ENCODE results near the gene RGMA. TPM values are rescaled to one million over a fixed set of nuclear protein-coding genes. Genes with fewer than 3 reads are reported as not detected.

Gene RGMA
- total RNA-seq (2013; cell fraction: nucleolus; rRNA removed), result not detected in 2 replicates
- total RNA-seq (2014; rRNA removed), result not detected in 2 replicates
- not detected in 2 replicates for total RNA-seq (2014; rRNA removed; fragmentation: Illumina TruSeq; extraction: Trizol)
- 0.13 TPM in 1 of 2 replicates, not detected in the other for total RNA-seq (2021)
- polyA plus RNA-seq (2011; ENCODE audit: low read depth), result not detected
- not detected in 2 replicates for polyA plus RNA-seq (2011; rRNA removed)
- polyA plus RNA-seq (2011; cell fraction: cytosol; rRNA removed), result under 0.01 TPM in 1 of 2 replicates, not detected in the other
- not detected in 2 replicates for polyA plus RNA-seq (2011; cell fraction: nucleus; rRNA removed)
- 0.01 TPM in 1 of 2 replicates, not detected in the other for polyA plus RNA-seq (2012)
- polyA plus RNA-seq (2014; fragmentation: Illumina TruSeq; extraction: Trizol), result not detected in 2 replicates
- not detected for polyA plus RNA-seq (2014; fragmentation: Nextera tagmentation; extraction: Ambion mirVana)
- polyA plus RNA-seq (2014; rRNA removed), result not detected in 2 replicates
- not detected for polyA plus RNA-seq (2016; fragmentation: Nextera tagmentation; extraction: Ambion mirVana)
- polyA minus RNA-seq (2011; rRNA and poly(A)+ RNA removed), result not detected in 2 replicates
- not detected in 2 replicates for polyA minus RNA-seq (2011; cell fraction: cytosol; rRNA and poly(A)+ RNA removed)
- not detected in 2 replicates for polyA minus RNA-seq (2011; cell fraction: nucleus; rRNA and poly(A)+ RNA removed)
- Bru-seq, nascent RNA, result percentile 5 among the genes with signal in this experiment
- percentile 2 among the genes with signal in this experiment for BruChase-seq, experiment 1, labeled RNA remaining after a 6-hour chase
- BruChase-seq, experiment 2, labeled RNA remaining after a 2-hour chase, result percentile 5 among the genes with signal in this experiment
- long read RNA-seq, experiment 1, result 0 reads
- long read RNA-seq, experiment 2, result 0 reads

- no peak within 1 kb of the TSS for H3K4me3 ChIP-seq
Measured at GRCh38 chr15:93088981-93089726, at the start of gene RGMA. TSS of gene RGMA (minus strand) at chr15:93089211. CDS start at chr15:93088932, 279 bp downstream.

GRCh38 chr15:93136606-93137005, 47.6 kb upstream of the RGMA start:
- Histone ChIP-seq H3K4me1 (ENCODE audit: control insufficient read depth, insufficient read depth, low read length) (no peaks in the 10 kb centered on the region), H3K4me2 (ENCODE audit: control insufficient read depth, insufficient read depth) (no peak overlapping the region), H3K36me3 (ENCODE audit: control insufficient read depth in 2 of 2, insufficient read depth in 2 of 2, low read length in 1 of 2) (no peaks in the 10 kb centered on the region), H3K27me3 (replicated peaks in 1 of 2; ENCODE audit: control insufficient read depth in 2 of 2, insufficient read depth in 2 of 2, low read length in 1 of 2) (no peaks in the 10 kb centered on the region; a peak in 3 of 4 replicates), H3K9me3 (replicated peaks; ENCODE audit: control insufficient read depth, insufficient read depth, low read length) (no peaks in the 10 kb centered on the region), H3K9ac (ENCODE audit: control insufficient read depth, insufficient read depth, low read length) (no peak overlapping the region), H3K79me2 (ENCODE audit: control insufficient read depth, insufficient read depth, low read length) (no peaks in the 10 kb centered on the region), H3K4me3 (no peak overlapping the region), H4K20me1 (ENCODE audit: control insufficient read depth, insufficient read depth) (no peaks in the 10 kb centered on the region), H2AFZ (ENCODE audit: control insufficient read depth, low read depth, low read length) (no peak overlapping the region), H3K27ac (ENCODE audit: control insufficient read depth, insufficient read depth) (no peak overlapping the region)
- ChIA-PET SMC1A (ENCODE audit: uncharacterized antibody, unreplicated experiment) (no interaction called here), RAD21 (ENCODE audit: unreplicated experiment) (no interaction called here), CTCF (no interaction called here), POLR2A (no interaction called here)
- WGBS (ENCODE audit: insufficient coverage, insufficient replicate concordance, low lambda C conversion rate, missing lambda C conversion rate), result 20% methylated on average over 7 of the region's 7 CpGs
- in situ Hi-C loops (cut with MboI), result no loop called here
- intact Hi-C loops (cut with micrococcal nuclease; ENCODE audit: unreplicated experiment), result no loop called here
- ATAC-seq (no peak), DNase-seq (ENCODE audit: low read depth, low spot score) (no peak), FAIRE-seq (no peak)
- no peak for TF ChIP-seq SUZ12 (IDR thresholded peaks at IDR 0.05; ENCODE audit: unreplicated experiment)
- no peak for TF ChIP-seq KDM1A (IDR thresholded peaks at IDR 0.05; ENCODE audit: borderline replicate concordance)
- TF ChIP-seq ZBTB4 (CRISPR knock-in tag; IDR thresholded peaks at IDR 0.05), result no peak
- no peak for TF ChIP-seq IRF5 (IDR thresholded peaks at IDR 0.05; ENCODE audit: borderline replicate concordance)
- TF ChIP-seq NFYB (IDR thresholded peaks at IDR 0.05; ENCODE audit: insufficient read depth, low read depth, low read length), result no peak
- no peak for TF ChIP-seq MAX (IDR thresholded peaks at IDR 0.05; ENCODE audit: low read depth, low read length)
- no TSS peak for BruUV-seq (replicated peaks)

More at GRCh38 chr15:93088981-93089726, at the start of gene RGMA:
- in situ Hi-C loops (cut with MboI), result no loop called here
- Histone ChIP-seq H3K9me3 (replicated peaks; ENCODE audit: control insufficient read depth, insufficient read depth, low read length) (no peaks in the 10 kb centered on the region), H3K27ac (ENCODE audit: control insufficient read depth, insufficient read depth) (no peak within 1 kb of the TSS), H3K4me2 (ENCODE audit: control insufficient read depth, insufficient read depth) (peak within 1 kb of the TSS; percentile 32), H3K36me3 (ENCODE audit: control insufficient read depth in 2 of 2, insufficient read depth in 2 of 2, low read length in 1 of 2) (no peaks in the 10 kb centered on the region), H2AFZ (ENCODE audit: control insufficient read depth, low read depth, low read length) (no peak within 1 kb of the TSS), H3K79me2 (ENCODE audit: control insufficient read depth, insufficient read depth, low read length) (no peaks in the 10 kb centered on the region), H3K9ac (ENCODE audit: control insufficient read depth, insufficient read depth, low read length) (no peak within 1 kb of the TSS), H3K4me1 (ENCODE audit: control insufficient read depth, insufficient read depth, low read length) (no peaks in the 10 kb centered on the region; the same call in 1 of the 2 replicates), H4K20me1 (ENCODE audit: control insufficient read depth, insufficient read depth) (no peaks in the 10 kb centered on the region), H3K27me3 (replicated peaks in 1 of 2; ENCODE audit: control insufficient read depth in 2 of 2, insufficient read depth in 2 of 2, low read length in 1 of 2) (peaks cover 8 to 11% of the 10 kb centered on the region in 2 experiments)
- CTCF ChIA-PET, result interaction anchor here (1.6 to 2.4 kb wide), 3 partner anchors 12 to 90 kb away, joined by 3 to 19 read pairs (median 6); no protein-coding TSS in a partner anchor
- intact Hi-C loops (cut with micrococcal nuclease; ENCODE audit: unreplicated experiment), result no loop called here
- RAD21 ChIA-PET (ENCODE audit: unreplicated experiment), result interaction anchor here (1.7 to 2.0 kb wide), 2 partner anchors 59 to 1031 kb away, joined by 5 to 14 read pairs; no protein-coding TSS in a partner anchor
- ATAC-seq (no peak; the same call in 2 of the 3 replicates), DNase-seq (ENCODE audit: low read depth, low spot score) (no peak), FAIRE-seq (no peak)
- POLR2A ChIA-PET, result no interaction called here
- SMC1A ChIA-PET (ENCODE audit: uncharacterized antibody, unreplicated experiment), result interaction anchor here (0.6 to 1.2 kb wide), 2 partner anchors 269 to 1031 kb away, joined by 3 read pairs; no protein-coding TSS in a partner anchor
- WGBS (ENCODE audit: insufficient coverage, insufficient replicate concordance, low lambda C conversion rate, missing lambda C conversion rate), result 15% methylated on average over 19 of the region's 92 CpGs
- BruUV-seq (replicated peaks), result no TSS peak
- TF ChIP-seq CBX3 (IDR thresholded peaks at IDR 0.05; ENCODE audit: borderline replicate concordance, low read depth), result no peak

All from GM12878 (cell line).